Measurements from ENCODE around the gene STRADA.
"Not testable (repeated sequence)": the region's sequence is repeated elsewhere in the genome, so short reads cannot be mapped to it uniquely, and the experiment has no call there.

STRADA gene

DNA sequence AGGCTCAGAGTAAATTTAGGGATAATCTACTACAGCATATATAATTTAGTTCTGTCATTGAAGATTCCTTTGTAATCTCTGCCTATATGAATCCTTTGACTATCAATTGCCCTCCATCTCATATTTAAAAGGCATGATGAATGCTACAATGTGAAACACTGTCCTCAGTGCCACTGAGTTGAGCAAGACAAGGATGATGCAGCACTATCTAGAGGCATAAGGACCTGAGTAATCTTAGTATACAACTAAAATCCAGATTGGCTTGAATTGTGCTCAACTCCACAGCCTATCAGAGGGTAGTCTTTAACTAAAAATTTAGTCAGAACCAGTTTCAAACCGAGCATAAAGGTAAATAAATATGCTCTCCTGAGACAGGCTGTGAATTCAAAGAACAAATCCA lies 11.6 kb upstream of the STRADA start:
- Histone ChIP-seq H3K27ac (ENCODE audit: low read depth, low read length) (no peak overlapping the region), H3K27me3 (ENCODE audit: insufficient read depth, low read length) (no peaks in the 10 kb centered on the region), H3K9ac (ENCODE audit: low read depth, low read length) (no peak overlapping the region), H3K4me3 (ENCODE audit: low read length) (no peak overlapping the region), H3K36me3 (ENCODE audit: insufficient read depth, low read length) (peaks cover 85% of the 10 kb centered on the region), H3K4me1 (ENCODE audit: insufficient read depth, low read length) (no peaks in the 10 kb centered on the region), H3K9me3 (ENCODE audit: insufficient read depth, low read depth, low read length) (no peaks in the 10 kb centered on the region)
- 91% methylated on average over 1 of the region's 1 CpG for WGBS

DNA sequence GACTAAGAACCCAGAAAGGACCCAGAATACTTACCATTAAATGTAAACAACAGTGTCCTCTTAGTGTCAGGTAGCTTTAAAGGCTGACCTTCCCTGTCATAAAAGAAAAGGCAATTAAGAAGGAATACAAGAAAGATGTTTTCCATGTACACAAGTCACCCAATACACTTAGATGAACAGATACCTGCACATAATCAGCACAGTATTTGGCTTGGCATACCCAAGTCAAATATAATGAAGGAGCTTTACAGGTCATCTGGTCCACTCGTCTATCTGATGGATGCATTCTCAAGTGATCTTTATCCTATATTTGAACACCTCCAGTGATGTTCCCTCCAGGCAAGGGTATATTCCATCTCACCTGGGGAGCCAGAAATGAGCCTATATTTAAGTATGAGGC lies 11.1 kb upstream of the STRADA start:
- H3K4me3 ChIP-seq (ENCODE audit: low read length), result no peak overlapping the region
- H3K9me3 ChIP-seq (ENCODE audit: insufficient read depth, low read depth, low read length), result no peaks in the 10 kb centered on the region
- no peaks in the 10 kb centered on the region for H3K4me1 ChIP-seq (ENCODE audit: insufficient read depth, low read length)
- H3K27ac ChIP-seq (ENCODE audit: low read depth, low read length), result no peak overlapping the region
- H3K27me3 ChIP-seq (ENCODE audit: insufficient read depth, low read length), result no peaks in the 10 kb centered on the region
- H3K36me3 ChIP-seq (ENCODE audit: insufficient read depth, low read length), result peaks cover 85% of the 10 kb centered on the region
- 91% methylated on average over 1 of the region's 1 CpG for WGBS
- no peak overlapping the region for H3K9ac ChIP-seq (ENCODE audit: low read depth, low read length)

DNA sequence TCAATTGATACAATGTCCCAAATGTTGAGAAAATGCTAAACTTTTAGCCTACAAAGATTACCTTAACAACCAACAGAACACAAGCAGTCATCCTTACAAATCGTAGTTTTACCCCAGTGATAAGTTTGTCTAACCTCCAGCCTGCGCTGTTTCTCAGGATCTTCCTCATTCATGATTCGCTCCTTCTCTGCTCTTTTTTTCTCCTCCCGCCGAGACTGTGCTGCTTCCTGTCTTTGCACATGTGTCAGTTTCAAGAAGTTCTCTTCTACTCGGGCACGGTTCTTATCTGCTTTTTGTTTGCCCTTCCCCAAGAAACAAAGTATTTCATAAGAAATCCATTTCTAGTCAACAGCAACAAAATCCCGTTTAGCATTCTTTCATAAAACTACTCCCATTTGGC lies 10.2 kb upstream of the STRADA start:
- no peaks in the 10 kb centered on the region for H3K4me1 ChIP-seq (ENCODE audit: insufficient read depth, low read length)
- no peaks in the 10 kb centered on the region for H3K27me3 ChIP-seq (ENCODE audit: insufficient read depth, low read length)
- H3K9ac ChIP-seq (ENCODE audit: low read depth, low read length), result no peak overlapping the region
- H3K4me3 ChIP-seq (ENCODE audit: low read length), result no peak overlapping the region
- peaks cover 85% of the 10 kb centered on the region for H3K36me3 ChIP-seq (ENCODE audit: insufficient read depth, low read length)
- no peaks in the 10 kb centered on the region for H3K9me3 ChIP-seq (ENCODE audit: insufficient read depth, low read depth, low read length)
- H3K27ac ChIP-seq (ENCODE audit: low read depth, low read length), result no peak overlapping the region
- WGBS, result 94% methylated on average over 8 of the region's 8 CpGs

DNA sequence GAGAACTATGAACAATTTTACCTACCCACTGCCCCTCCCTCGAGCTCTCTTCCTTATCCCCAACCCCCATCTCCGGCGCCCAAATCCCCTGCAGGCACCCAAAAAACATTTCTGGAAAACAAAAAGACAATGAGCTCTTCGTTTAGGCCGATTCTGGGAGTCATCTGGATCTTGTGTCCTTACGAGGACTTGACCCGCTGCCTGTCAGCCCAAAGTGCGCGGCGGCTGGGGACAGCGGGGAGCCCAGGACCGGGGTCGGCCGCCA lies 524 bp downstream of the STRADA start:
- no peaks in the 10 kb centered on the region for H3K27me3 ChIP-seq (ENCODE audit: insufficient read depth, low read length)
- H3K9ac ChIP-seq (ENCODE audit: low read depth, low read length), result peak overlapping the region; percentile 91
- 0% methylated on average over 14 of the region's 14 CpGs for WGBS
- H3K9me3 ChIP-seq (ENCODE audit: insufficient read depth, low read depth, low read length), result no peaks in the 10 kb centered on the region
- H3K27ac ChIP-seq (ENCODE audit: low read depth, low read length), result peak overlapping the region; percentile 92
- H3K36me3 ChIP-seq (ENCODE audit: insufficient read depth, low read length), result peaks cover 11% of the 10 kb centered on the region
- H3K4me1 ChIP-seq (ENCODE audit: insufficient read depth, low read length), result 0 out of 2 replicates have a peak, but pooled peaks cover 4% of the 10 kb centered on the region
- peak overlapping the region; percentile 89 for H3K4me3 ChIP-seq (ENCODE audit: low read length)

DNA sequence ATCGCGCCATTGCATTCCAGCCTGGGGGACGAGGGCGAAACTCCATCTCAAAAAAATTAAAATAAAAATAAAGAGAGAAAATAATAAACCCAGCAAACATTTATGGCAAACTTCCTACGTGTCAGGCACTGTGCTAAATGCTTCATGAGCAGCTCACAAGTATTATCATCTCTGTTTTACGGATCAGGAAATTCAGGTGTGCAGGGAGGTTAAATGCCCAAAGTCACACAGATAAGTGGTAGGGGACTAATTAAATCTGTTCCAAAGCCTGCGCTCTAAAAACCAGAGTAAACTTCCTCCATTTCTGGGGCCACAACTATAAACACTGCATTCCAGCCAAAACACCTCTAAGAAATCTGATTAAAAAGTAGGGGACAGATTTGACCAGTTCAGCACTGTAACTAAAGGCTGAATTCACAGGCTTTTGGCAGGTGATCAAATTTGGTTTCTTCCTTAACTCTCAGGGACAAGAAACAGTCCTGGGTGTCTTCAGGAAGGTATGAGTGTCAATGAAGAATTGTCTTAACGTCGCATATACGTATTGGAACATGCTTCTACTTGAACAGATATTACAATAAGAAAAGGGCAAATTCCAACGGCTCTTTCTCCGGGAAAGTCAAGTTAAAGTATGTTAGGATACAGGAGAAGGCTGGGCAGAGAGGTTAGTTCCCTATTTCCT lies 996 bp downstream of the STRADA start:
- H3K4me3 ChIP-seq (ENCODE audit: low read length), result peak overlapping the region; percentile 89
- WGBS, result 50% methylated on average over 8 of the region's 12 CpGs
- H3K9ac ChIP-seq (ENCODE audit: low read depth, low read length), result peak overlapping the region; percentile 91
- H3K27ac ChIP-seq (ENCODE audit: low read depth, low read length), result peak overlapping the region; percentile 92
- no peaks in the 10 kb centered on the region for H3K27me3 ChIP-seq (ENCODE audit: insufficient read depth, low read length)
- peaks cover 6% of the 10 kb centered on the region for H3K36me3 ChIP-seq (ENCODE audit: insufficient read depth, low read length)
- H3K4me1 ChIP-seq (ENCODE audit: insufficient read depth, low read length), result 0 out of 2 replicates have a peak, but pooled peaks cover 4% of the 10 kb centered on the region
- H3K9me3 ChIP-seq (ENCODE audit: insufficient read depth, low read depth, low read length), result no peaks in the 10 kb centered on the region

DNA sequence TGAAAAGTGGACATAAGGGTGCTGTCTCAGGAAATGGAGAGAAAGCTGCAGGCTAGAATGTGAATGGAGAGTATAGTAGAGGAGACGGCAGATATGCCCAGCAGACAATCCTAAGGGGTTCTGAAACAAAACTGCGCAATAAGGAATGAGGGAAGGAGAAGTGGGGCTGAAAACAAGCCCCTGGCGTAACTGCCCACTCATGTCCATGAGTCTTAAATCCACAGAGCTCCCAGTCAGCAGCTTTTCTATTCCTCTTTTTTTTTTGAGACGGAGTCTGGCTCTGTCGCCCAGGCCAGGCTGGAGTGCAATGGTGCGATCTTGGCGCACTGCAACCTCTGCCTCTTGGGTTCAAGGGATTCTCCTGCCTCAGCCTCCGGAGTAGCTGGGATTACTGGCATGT lies 5.9 kb downstream of the STRADA start:
- Histone ChIP-seq H3K9me3 (ENCODE audit: insufficient read depth, low read depth, low read length) (no peaks in the 10 kb centered on the region), H3K27me3 (ENCODE audit: insufficient read depth, low read length) (no peaks in the 10 kb centered on the region), H3K4me1 (ENCODE audit: insufficient read depth, low read length) (0 out of 2 replicates have a peak, but pooled peaks cover 4% of the 10 kb centered on the region), H3K4me3 (ENCODE audit: low read length) (no peak overlapping the region), H3K36me3 (ENCODE audit: insufficient read depth, low read length) (no peaks in the 10 kb centered on the region), H3K9ac (ENCODE audit: low read depth, low read length) (no peak overlapping the region), H3K27ac (ENCODE audit: low read depth, low read length) (no peak overlapping the region)
- WGBS, result 95% methylated on average over 8 of the region's 8 CpGs

DNA sequence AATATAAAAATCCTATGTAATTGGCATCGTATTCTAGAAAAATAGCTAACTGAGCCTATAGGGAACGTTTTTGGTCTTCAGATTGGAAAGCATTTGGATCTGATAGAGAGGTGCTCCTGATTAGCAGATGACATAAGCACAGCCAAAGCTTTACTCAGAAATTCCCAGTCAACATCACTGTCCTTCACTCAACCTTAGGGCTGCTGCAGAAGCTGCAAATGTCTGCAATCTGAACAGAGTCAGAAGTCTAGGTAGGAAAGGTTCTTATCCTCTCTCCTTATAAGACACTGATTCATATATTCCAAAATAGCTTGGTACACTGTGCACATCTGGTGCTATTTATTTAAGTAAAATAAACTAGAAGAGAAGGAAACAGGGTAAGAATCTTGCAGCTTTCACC lies 19.2 kb downstream of the STRADA start:
- no peaks in the 10 kb centered on the region for H3K9me3 ChIP-seq (ENCODE audit: insufficient read depth, low read depth, low read length)
- H3K4me1 ChIP-seq (ENCODE audit: insufficient read depth, low read length), result no peaks in the 10 kb centered on the region
- 95% methylated on average over 2 of the region's 2 CpGs for WGBS
- no peak overlapping the region for H3K4me3 ChIP-seq (ENCODE audit: low read length)
- H3K27me3 ChIP-seq (ENCODE audit: insufficient read depth, low read length), result no peaks in the 10 kb centered on the region
- H3K27ac ChIP-seq (ENCODE audit: low read depth, low read length), result no peak overlapping the region
- H3K36me3 ChIP-seq (ENCODE audit: insufficient read depth, low read length), result peaks cover 29% of the 10 kb centered on the region
- no peak overlapping the region for H3K9ac ChIP-seq (ENCODE audit: low read depth, low read length)

DNA sequence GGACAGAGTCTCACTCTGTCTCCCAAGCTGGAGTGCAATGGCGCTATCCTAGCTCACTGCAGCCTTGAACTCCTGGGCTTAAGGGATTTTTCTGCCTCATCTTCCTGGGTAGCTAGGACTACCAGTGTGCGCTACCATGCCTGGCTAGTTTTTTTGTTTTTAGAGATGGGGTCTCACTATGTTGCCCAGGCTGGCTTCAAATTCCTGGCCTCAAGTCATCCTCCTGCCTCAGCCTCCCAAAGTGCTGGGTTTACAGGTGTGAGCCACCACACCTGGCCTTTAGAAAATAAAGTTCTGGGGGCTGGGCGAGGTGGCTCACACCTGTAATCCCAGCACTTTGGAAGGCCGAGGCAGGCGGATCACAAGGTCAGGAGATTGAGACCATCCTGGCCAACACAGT lies 21.4 kb downstream of the STRADA start:
- peaks cover 21% of the 10 kb centered on the region for H3K36me3 ChIP-seq (ENCODE audit: insufficient read depth, low read length)
- not testable (repeated sequence) for H3K27ac ChIP-seq (ENCODE audit: low read depth, low read length); H3K9ac ChIP-seq (ENCODE audit: low read depth, low read length); H3K27me3 ChIP-seq (ENCODE audit: insufficient read depth, low read length); H3K9me3 ChIP-seq (ENCODE audit: insufficient read depth, low read depth, low read length); H3K4me1 ChIP-seq (ENCODE audit: insufficient read depth, low read length); H3K4me3 ChIP-seq (ENCODE audit: low read length)
- 95% methylated on average over 5 of the region's 5 CpGs for WGBS

DNA sequence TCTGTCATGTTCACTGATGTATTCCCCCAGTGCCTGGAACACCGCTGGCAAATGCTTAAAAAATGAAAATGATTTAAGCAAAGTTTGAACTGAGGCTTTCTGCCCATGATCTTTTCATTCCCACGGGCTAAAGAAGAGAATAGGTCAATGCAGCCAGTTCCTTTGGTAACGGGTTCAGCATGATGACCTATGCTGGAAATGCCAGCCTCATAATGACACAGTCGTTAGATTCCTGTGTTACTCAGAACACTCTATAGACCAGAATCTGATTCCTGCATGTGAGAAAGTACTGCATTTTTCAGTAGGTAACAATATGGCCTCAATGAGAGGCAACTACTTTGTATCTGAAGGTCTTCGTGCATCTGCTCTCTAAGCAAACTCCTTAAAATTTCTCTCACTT lies 22.6 kb downstream of the STRADA start:
- Histone ChIP-seq H3K9ac (ENCODE audit: low read depth, low read length) (no peak overlapping the region), H3K4me3 (ENCODE audit: low read length) (no peak overlapping the region), H3K27me3 (ENCODE audit: insufficient read depth, low read length) (no peaks in the 10 kb centered on the region), H3K4me1 (ENCODE audit: insufficient read depth, low read length) (no peaks in the 10 kb centered on the region), H3K36me3 (ENCODE audit: insufficient read depth, low read length) (peaks cover 18% of the 10 kb centered on the region), H3K27ac (ENCODE audit: low read depth, low read length) (no peak overlapping the region), H3K9me3 (ENCODE audit: insufficient read depth, low read depth, low read length) (no peaks in the 10 kb centered on the region)
- WGBS, result 93% methylated on average over 5 of the region's 5 CpGs

DNA sequence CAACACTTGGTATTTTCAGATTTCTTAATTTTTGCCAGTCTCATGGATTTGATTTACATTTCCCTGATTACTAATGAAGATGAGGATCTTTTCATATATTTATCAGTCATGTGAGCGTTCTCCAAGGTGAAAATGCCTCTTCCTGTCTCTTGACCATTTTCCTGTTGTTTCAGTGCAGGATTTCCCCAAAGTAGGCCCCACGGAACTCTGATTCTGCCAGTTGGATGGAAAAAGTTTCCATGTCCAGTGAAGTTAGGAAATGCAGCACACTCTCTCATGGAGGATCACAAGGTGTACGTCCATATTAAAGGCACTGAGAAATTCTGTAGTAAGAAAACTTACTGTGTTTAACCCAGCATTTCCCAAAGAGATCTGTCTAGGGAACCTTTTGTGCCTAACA lies 25.2 kb downstream of the STRADA start:
- no peaks in the 10 kb centered on the region for H3K4me1 ChIP-seq (ENCODE audit: insufficient read depth, low read length)
- H3K9me3 ChIP-seq (ENCODE audit: insufficient read depth, low read depth, low read length), result no peaks in the 10 kb centered on the region
- H3K36me3 ChIP-seq (ENCODE audit: insufficient read depth, low read length), result peaks cover 32% of the 10 kb centered on the region
- H3K27ac ChIP-seq (ENCODE audit: low read depth, low read length), result no peak overlapping the region
- H3K27me3 ChIP-seq (ENCODE audit: insufficient read depth, low read length), result no peaks in the 10 kb centered on the region
- H3K9ac ChIP-seq (ENCODE audit: low read depth, low read length), result no peak overlapping the region
- 95% methylated on average over 3 of the region's 3 CpGs for WGBS
- H3K4me3 ChIP-seq (ENCODE audit: low read length), result no peak overlapping the region

DNA sequence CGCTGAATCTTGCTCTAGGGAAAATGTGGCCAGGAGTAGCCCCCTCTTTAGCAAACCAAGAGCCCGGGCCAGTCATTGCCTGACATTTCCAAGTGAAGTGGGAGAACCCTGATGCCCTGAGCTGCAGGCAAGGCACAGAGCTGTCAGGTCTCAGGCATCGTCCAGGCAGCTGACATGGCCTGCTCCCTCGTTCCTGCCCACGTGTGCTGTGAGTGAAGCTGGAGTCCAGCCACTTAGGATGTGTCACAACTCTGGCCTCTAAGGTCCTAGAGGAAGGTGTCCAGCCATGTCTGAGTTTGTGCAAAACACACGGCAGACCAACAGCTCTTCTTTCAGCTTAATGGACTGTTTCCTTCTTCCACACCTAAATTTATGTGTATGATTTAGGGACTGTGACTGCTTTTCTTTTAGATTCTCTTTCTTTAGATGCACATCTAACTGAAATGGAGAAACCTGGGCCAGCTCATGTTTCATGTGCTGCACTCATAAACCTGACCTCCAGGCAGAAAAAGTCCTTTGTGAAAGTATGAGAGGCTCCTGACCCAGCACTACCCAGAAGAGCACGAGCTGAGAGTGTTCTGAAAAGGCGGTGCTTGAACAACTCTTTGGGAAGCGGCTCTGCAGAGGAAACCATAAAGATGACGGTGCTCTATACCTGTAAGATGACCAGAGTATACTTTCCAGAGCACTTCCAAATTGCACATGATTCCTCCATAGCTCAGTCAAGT lies 26.9 kb downstream of the STRADA start:
- H3K4me1 ChIP-seq (ENCODE audit: insufficient read depth, low read length), result no peaks in the 10 kb centered on the region
- H3K4me3 ChIP-seq (ENCODE audit: low read length), result no peak overlapping the region
- no peak overlapping the region for H3K27ac ChIP-seq (ENCODE audit: low read depth, low read length)
- peaks cover 42% of the 10 kb centered on the region for H3K36me3 ChIP-seq (ENCODE audit: insufficient read depth, low read length)
- H3K9ac ChIP-seq (ENCODE audit: low read depth, low read length), result no peak overlapping the region
- H3K9me3 ChIP-seq (ENCODE audit: insufficient read depth, low read depth, low read length), result no peaks in the 10 kb centered on the region
- H3K27me3 ChIP-seq (ENCODE audit: insufficient read depth, low read length), result no peaks in the 10 kb centered on the region
- 93% methylated on average over 10 of the region's 10 CpGs for WGBS
